ACHN (cell line): ENCODE measurements around the gene IER5.
A peak's percentile ranks its signal among the peaks of the same experiment; 100 is the strongest.
"Not testable (repeated sequence)": the region's sequence is repeated elsewhere in the genome, so short reads cannot be mapped to it uniquely, and the experiment has no call there.

Experiments used
- DNase-seq: peaks from one replicate; pipeline ENCODE4 v3.0.0-alpha.2; 2015
- in situ Hi-C: cut with HindIII; loops from 2 replicates; pipeline ENCODE4 v1.10.0; 2017; ENCODE audit warnings: low sequenced_read_pairs, low pct_ligation_motif_present, low pct_unique_long_range_greater_than_20kb

IER5 gene

DNA sequence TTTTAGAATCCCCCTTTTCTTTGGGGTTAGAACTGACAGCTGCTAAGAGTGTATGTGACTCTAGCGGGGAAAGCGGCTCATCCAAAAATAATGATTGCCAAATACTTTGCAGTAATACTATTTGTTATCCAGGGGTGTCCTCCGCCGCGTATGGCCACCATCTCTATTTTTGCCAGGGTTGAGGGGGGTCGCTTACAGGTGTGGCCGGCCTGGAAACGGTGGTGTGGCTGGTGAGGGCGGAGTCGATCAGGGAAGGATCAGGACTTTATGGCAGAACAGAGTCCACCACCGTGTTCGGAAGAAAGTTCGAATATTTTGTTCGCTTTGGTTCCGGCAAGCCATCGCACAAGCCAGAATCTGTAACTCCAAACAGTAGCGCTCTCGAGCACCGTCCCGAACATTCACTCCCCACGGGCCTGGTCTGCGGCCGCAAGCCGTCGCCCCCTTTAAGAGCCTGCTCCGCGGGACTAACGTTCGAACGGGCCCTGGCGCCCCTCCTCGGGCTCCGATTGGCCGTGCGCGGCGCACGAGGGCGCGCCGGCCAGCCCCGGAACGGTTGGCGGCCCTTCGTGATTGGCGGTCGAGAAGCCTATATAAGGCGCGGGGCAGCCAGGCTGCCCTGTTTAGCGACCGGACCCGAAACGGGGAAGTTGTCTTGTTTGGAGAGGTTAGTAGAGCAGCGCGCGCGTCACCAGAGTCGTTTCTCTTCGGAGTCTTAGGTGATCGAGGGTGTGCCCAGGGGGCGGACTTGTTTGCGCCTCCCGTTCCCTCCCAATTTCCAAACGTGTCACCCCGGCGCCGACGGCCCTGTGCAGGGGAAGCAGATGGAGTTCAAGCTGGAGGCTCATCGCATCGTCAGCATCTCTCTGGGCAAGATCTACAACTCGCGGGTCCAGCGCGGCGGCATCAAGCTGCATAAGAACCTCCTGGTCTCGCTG lies at the start of gene IER5:
TSS of gene IER5 (plus strand) at position 622 of the 938 bp plus-strand sequence. CDS start at position 825, 203 bp downstream.
- in situ Hi-C loops, result no loop called here
- peak; percentile 97 for DNase-seq

DNA sequence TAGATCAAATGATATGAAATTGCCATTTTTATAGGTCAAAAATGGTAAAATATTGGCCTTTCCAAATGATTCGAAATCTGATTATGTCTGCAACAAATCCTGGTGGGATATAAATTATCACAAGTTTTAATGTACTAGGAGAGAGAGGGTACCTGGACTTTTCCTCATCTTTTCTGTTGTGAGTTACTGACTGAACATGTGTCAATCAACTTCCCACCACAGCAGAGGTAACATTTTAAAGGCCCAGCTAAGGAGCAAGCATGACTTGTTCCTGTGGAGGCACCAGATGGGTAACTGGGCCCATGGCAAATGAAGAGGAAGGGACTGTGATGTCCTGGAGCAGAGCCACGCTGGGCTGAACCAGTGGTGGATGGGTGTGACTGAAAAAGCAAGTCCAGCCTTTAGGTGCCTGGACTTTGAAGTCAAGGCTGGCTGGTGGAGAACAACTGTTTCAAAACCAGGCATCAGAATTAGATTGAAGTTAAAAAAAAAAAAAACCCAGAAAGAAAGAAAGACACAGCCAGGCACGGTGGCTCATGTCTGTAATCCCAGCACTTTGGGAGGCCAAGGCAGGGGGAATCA lies 48.1 kb upstream of the IER5 start:
- DNase-seq, result no peak
- in situ Hi-C loops, result no loop called here

- in situ Hi-C loops, result no loop called here
- no peak for DNase-seq
Measured at GRCh38 chr1:181043025-181043888, 45.2 kb upstream of the IER5 start.

DNA sequence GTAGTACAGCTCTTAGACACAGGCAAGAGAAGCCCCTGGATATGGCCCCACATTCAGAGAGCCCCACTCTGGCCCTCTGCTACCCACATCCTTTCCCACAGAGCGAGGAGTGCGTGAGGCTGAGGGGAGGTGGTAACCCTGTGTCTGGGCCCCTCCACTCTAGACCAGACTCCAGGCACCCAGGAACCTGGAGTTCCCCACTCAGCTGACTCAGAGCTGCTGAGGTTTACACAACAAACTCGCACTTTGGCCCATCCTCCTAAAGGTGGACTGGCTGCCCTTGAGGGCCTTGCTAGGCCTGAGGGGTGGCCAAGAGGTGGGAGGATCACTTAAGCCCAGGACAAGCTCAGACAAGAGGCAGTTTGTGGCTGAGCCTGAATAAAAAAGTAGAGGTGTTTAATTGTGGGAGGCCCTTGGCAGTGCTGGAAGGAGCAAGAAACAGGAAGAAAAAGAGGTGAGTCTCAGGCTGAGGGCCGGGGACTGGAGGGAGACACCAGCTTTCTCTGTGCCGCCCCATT lies 44.0 kb upstream of the IER5 start:
- in situ Hi-C loops, result no loop called here
- DNase-seq, result no peak

DNA sequence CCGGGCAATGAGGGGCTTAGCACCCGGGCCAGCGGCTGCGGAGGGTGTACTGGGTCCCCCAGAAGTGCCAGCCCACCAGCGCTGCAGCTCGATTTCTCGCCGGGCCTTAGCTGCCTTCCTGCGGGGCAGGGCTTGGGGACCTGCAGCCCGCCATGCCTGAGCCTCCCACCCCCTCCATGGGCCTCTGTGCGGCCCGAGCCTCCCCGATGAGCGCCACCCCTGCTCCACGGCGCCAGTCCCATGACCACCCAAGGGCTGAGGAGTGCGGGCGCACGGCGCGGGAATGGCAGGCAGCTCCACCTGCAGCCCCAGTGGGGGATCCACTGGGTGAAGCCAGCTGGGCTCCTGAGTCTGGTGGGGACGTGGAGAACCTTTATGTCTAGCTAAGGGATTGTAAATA lies 42.6 kb upstream of the IER5 start:
- in situ Hi-C loops, DNase-seq: not testable (repeated sequence)

- in situ Hi-C loops, result no loop called here
Measured at GRCh38 chr1:181049378-181049777, 39.1 kb upstream of the IER5 start.

GRCh38 chr1:181050922-181051321 lies 37.6 kb upstream of the IER5 start:
- no peak for DNase-seq
- in situ Hi-C loops, result no loop called here

More at GRCh38 chr1:181049378-181049777, 39.1 kb upstream of the IER5 start:
- no peak for DNase-seq

DNA sequence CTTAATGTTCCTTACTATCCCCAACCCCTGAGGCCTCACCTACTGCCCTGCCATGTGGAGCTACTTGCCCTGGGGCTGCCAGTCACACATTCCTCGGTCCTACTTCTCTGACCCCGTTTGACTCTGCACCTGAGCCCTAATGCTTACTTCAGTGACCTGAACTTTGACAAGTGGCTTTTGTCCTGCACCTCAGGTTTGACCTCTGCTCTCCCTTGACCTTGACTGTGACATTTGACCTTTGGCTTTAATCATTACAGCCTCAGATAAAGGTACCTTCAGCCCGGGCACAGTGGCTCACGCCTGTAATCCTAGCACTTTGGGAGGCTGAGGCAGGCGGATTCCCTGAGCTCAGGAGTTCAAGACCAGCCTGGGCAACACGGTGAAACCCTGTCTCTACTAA lies 31.9 kb upstream of the IER5 start:
- in situ Hi-C loops, result no loop called here
- no peak for DNase-seq

GRCh38 chr1:181057079-181057478 lies 31.4 kb upstream of the IER5 start:
- in situ Hi-C loops, result no loop called here
- DNase-seq, result no peak

- in situ Hi-C loops, result no loop called here
- DNase-seq, result no peak
Measured at GRCh38 chr1:181059435-181059834, 29.1 kb upstream of the IER5 start.

DNA sequence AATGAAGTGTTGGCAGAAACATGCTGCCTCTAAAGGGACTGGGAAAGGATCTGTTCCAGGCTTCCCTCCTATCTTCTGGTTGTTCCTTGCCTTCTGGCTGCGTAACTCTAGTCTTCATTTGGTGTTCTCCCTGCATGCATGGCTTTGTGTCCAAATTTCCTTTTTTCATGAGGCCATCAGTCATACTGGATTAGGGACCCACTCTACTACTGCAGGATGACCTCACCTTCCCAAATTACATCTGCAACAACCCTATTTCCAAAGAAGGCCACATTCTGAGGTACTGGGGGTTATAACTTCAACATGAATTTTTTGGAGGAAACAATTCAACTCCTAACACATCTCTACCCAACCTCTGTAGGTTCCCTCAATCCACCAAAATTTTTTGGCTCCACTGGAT lies 28.4 kb upstream of the IER5 start:
- in situ Hi-C loops, result no loop called here
- no peak for DNase-seq

GRCh38 chr1:181060947-181061346 lies 27.6 kb upstream of the IER5 start:
- DNase-seq, in situ Hi-C loops: not testable (repeated sequence)

DNA sequence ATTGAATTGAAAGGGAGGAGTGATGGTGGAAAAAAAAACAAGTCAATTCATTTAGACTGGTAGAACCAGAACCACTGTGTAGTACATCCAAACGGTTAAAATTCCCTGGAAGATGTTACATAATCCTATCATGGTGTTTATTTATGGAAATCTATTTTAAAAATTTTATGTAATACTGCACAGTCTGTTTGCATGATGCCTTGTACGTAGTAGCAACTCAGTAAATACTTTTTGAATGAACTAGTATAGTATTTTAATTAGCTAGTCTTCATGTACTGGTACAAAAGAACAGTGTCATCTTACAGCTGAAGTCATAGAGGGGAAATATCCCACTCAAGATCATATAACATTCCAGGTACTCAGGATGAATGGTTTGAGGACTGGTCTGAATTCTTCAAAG lies 27.0 kb upstream of the IER5 start:
- DNase-seq, result no peak

DNA sequence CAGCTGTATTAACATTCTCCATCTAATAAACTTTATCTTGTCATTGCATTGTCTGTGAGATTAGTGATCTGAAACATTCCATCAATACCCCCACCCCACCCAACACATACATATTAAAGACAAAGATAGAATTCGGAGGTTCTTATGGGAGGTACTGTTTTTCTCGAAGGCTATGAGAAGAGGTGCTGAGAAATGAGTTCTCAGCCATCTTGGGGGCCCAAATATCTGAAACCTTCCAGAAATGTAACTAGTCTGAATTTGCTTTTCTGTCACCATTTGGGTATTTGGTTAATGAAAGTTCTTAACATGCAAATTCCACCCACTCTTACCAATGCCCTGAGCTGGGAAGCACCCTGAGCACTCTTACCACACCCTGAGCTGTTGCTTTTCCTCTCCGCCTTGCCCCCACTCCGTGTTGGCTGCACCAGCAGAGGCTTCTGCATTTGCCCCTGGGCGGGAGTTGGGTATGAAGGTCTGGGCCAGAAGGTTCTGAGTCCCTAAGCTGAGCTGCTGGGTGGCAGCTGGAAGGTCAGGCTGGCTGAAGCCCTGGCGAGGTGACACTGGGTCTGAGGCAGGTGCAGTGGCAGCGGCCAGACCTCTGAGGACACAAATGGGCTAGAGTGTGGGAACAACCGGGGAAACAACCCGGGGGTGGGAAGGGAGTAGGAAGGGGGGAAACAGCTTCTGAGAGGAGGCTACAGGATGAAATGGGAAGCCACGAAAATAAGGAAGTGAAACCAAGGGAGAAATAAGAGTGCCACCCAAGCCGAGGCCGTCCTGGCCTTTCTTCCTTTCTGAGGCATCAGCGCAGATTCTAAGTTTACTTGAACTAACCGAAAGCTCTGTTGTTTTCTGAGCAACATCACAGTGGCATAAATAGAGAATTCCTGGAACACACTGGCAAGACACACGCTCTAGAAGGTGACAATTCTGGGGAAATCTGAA lies 26.3 kb upstream of the IER5 start:
- in situ Hi-C loops, result no loop called here
- no peak for DNase-seq

More for the DNA sequence above, 27.0 kb upstream of the IER5 start:
- in situ Hi-C loops, result no loop called here

DNA sequence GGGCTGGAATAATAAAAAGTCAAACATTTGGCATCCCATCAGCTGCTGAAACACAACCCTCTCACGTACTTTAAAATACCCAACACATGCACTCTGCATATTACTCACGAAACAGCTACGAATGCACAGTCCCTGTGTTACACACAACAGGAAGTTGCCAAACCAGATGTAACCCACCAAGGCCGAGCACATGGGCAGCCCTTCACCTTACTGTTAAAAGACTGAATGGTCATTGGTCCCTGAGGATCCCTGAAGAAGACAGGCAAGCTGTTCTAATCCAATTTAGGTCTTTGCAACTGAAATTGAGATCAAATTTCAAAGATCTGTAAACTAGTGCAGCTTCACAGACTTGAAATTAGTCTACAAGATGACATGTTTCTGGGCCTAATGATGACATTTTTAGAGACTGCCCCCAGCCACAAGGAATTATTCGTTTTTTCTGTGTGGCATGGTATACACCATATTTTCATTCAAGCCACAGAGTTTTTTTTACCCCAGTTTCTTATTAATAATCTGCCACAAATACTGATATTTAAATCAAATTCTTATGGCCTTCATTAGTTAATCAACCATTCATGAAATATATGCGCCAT lies 25.6 kb upstream of the IER5 start:
- no peak for DNase-seq

DNA sequence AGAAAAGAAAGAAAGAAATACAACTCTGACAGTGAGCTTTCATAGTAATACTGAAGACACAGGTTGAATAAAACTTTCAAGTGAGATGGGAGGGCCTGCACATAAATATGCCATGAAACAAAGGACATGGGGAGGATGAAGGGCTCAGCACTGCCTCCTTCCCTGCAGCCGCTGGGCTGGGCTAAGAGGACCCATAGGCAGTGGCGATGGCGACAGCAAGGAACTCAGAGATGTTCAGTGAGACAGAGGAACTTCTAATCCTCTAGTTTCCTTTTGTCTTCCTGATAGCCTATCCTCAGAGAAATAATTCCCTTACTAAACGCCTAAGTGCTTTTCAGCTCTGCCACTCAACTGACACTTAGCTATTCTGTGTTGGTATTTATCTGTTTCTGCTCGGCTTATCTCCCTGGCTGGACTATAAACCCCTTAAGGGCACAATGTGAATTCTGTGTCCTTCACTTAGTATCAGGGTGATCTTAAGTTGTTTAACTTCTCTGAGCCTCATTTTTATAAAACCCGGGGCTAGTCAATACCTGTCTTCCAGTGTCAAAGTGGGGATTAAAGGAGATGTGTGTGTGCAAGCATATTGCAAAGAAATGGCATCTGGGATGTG lies 24.4 kb upstream of the IER5 start:
- in situ Hi-C loops, result no loop called here
- DNase-seq, result no peak

More for the DNA sequence above, 25.6 kb upstream of the IER5 start:
- in situ Hi-C loops, result no loop called here

GRCh38 chr1:181064702-181065101 lies 23.8 kb upstream of the IER5 start:
- in situ Hi-C loops, result no loop called here
- no peak for DNase-seq
